ENCODE data around the gene RERE. TPM values are rescaled to one million over a fixed set of nuclear protein-coding genes. Genes with fewer than 3 reads are reported as not detected.

RERE gene
- total RNA-seq, 1 donor = 27.0 TPM

DNA sequence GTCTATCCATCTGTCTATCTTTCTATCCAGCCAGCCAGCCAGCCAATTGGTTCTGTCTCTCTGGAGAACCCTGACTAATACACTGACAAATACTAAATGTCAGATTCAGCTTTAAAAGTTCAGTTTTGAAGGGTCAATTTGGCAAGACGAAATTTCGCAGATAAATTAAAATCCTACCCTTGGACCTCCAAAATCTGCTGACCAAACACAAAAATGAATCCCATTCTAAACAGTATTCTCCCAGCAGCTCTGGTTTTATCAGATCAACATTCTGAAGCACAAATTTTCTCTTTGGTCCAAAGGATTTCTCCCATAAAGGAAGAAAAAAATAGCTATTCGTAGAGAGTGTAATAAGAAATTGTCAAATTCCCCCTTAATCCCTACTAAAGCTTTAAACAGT, 248.6 kb downstream of the RERE start:
- TF ChIP-seq, protein P1, sequence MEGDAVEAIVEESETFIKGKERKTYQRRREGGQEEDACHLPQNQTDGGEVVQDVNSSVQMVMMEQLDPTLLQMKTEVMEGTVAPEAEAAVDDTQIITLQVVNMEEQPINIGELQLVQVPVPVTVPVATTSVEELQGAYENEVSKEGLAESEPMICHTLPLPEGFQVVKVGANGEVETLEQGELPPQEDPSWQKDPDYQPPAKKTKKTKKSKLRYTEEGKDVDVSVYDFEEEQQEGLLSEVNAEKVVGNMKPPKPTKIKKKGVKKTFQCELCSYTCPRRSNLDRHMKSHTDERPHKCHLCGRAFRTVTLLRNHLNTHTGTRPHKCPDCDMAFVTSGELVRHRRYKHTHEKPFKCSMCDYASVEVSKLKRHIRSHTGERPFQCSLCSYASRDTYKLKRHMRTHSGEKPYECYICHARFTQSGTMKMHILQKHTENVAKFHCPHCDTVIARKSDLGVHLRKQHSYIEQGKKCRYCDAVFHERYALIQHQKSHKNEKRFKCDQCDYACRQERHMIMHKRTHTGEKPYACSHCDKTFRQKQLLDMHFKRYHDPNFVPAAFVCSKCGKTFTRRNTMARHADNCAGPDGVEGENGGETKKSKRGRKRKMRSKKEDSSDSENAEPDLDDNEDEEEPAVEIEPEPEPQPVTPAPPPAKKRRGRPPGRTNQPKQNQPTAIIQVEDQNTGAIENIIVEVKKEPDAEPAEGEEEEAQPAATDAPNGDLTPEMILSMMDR (IDR thresholded peaks at IDR 0.05; ENCODE audit: insufficient read depth, low read length) = no peak
- H3K4me3 ChIP-seq (ENCODE audit: low read depth, low read length) = no peak overlapping the region
- DNase-seq (ENCODE audit: low read depth) = no peak

DNA sequence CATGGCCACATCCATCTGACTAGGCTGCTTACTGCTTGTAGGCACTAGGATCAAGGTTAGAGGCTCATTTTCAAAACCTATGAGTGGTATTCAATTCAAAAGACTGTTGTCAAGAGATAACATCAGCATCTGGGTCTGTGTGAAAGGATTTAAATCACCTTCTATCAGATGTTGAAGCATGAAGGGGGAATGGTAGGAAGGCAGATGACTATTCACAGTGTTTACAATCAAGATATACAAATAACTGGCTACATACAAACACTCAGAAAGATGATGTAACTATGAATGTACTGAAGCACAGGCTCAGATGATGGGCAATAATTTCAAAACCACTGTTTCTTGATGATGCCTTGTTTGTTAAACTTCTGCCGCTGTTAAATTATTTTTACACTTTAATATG, 250.3 kb downstream of the RERE start:
- TF ChIP-seq, protein P1 (IDR thresholded peaks at IDR 0.05; ENCODE audit: insufficient read depth, low read length) = no peak
- no peak overlapping the region for H3K4me3 ChIP-seq (ENCODE audit: low read depth, low read length)
- no peak for DNase-seq (ENCODE audit: low read depth)

DNA sequence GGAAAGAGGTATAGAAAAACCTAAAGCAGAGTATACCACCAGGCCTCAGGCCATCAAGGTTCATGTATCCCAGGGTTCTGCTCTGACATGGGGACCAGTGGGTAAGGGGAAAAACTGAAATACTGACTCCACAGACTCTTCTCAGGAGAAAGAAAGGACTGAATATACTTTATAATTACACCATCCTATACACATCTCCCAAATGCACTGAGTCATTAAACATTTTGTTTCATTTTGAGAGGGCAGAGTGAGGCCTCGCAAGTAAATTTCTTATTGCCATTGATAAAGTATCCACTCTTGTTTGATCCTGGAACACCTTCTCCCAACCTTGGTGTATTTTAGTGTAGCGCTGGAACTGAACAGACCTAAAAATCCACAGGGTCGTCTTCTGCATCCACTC, 251.6 kb downstream of the RERE start:
- no peak for DNase-seq (ENCODE audit: low read depth)
- TF ChIP-seq, protein P1 (IDR thresholded peaks at IDR 0.05; ENCODE audit: insufficient read depth, low read length) = no peak
- H3K4me3 ChIP-seq (ENCODE audit: low read depth, low read length) = no peak overlapping the region

DNA sequence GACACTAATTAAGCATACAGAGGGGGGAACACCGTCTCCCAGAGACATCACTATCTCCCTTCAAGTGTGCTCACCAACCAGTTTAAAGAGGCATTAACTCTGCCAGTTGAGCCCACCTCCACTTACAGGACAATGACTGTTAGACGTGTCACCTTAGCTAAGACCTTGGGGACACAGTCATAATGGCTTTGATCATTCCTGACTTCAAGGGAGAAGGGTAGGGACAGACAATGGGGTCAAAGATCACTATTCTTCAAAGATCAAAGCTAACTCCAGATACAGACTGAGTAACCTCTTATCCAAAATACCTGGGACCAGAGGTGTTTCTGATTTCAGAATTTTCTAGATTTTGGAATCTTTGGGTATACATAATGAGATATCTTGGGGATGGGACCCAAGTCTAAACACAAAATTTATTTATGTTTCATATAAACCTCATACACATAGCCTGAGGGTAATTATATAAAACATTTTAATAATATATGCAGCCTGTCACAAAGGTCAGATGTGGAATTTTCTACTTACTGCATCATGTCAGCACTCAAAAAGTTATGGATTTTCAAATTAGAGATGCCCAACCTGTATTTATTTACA, 253.4 kb downstream of the RERE start:
- no peak overlapping the region for H3K4me3 ChIP-seq (ENCODE audit: low read depth, low read length)
- TF ChIP-seq, protein P1 (IDR thresholded peaks at IDR 0.05; ENCODE audit: insufficient read depth, low read length) = no peak
- no peak for DNase-seq (ENCODE audit: low read depth)

DNA sequence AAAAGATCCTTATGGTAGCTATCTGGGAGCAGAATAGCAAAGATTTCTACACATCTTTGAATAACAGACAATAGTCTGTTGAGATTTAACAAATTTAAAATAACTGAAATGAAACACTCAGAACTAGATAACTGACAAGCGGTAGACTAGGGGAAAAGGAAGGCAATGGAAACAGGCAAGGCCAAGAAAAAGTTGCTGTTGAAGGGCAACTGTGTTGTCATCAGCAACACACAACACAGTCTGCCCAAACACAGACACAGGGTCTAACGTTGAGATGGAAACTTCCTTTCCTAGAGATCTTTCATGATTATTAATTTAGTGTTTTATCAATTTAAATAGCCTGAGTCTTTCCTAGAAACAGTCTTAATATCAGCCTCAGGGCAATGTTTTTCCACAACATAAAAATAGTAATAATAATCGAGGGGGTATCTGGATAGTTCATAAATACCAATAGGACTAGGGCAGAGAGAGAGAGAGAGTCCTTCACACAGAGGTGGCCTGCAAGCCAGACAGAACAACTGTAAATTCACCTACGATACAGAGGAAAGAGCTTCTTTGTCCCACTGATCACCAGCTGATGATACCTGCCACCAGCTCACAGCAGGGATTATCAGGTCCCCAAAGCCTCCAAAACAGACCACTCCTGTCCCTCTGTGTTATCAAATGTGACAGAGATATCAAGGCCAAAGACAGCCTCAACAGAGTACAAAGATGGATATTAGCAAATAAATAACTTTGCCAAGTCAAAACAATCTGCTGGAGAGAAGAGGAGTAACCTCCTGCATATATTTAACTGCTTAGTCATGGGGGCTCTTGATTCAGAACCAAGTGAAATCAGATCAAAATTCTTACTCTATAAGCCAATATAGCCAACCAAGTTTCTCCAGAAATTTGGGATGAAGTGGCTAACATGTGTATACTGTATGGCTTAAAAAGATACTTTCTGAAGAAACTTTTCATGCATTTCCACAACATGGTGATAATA, 254.3 kb downstream of the RERE start:
- TF ChIP-seq, protein P1 (IDR thresholded peaks at IDR 0.05; ENCODE audit: insufficient read depth, low read length) = no peak
- no peak overlapping the region for H3K4me3 ChIP-seq (ENCODE audit: low read depth, low read length)
- DNase-seq (ENCODE audit: low read depth) = peak; percentile 72

DNA sequence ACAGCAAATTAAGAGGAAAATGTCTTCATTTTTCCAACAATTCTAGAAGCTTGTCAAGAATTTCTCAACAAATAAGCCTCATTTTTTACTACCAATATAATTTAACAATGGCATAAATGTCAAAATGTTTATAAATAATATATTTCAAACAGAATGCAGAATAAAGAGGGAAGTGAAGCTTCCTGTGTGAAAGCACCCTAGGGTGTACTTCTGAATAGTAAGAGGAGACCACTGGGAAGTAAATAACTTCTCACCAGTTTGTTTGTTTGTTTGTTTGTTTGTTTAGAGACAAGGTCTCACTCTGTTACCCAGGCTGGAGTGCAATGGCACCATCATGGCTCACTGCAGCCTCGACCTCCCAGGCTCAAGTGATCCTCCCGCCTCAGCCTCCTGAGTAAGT, 255.2 kb downstream of the RERE start:
- no peak for DNase-seq (ENCODE audit: low read depth)
- TF ChIP-seq, protein P1 (IDR thresholded peaks at IDR 0.05; ENCODE audit: insufficient read depth, low read length) = no peak
- H3K4me3 ChIP-seq (ENCODE audit: low read depth, low read length) = no peak overlapping the region

Data from fibroblast of the aortic adventitia (primary cell).